Stimulated activated CD4-positive, alpha-beta T cell treated with anti-CD3 and anti-CD28 coated beads, Interleukin-15, amount 100 ng/mL, for 48 hours (primary cell): ENCODE measurements around the gene CHCHD6.

Experiments used
- DNase-seq, 2 donors: peaks; one replicate each; pipeline ENCODE4 v3.0.0-alpha.2; 2020; ENCODE audit warnings: low read depth in 2 of 2

Gene CHCHD6

DNA sequence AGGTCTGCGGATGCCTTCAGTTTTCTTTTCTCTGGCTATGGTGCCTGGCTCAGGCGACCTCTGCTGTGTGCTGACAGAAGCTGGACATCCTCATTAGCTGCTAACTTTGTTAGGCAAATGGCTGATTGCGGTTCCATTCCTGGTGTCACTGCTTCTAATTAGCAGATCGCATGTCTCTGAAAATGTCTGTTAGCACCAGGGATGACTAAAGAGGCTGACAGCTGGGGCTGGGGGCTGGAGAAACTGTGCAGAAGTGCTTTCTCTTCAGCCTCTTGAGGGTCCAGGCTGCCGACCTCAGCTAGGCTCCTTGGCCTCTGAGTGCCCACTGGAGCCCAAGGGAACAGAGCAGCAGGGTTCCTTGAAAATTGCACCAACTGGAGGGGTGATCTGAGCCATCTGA is 39.3 kb downstream of the CHCHD6 start:
- no peak for DNase-seq

DNA sequence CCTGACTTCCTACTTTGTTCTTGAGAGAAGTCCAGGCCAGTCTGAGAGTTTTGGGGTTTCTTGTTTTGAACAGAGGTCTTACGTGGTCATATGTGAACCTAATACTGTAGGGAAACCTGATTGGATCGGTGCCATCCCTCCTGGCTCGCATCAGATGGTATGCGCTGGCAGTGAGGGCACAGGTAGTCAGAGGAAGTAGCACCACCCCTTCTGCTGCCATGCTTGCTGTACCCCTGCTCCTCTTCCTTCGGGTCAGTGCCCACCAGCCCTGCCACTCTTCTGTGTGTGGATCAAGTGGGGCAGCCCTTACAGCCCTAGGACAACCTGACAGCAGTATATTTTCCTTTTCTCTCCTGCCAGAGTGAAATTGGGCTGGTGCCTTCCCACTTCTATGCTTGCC is 39.7 kb downstream of the CHCHD6 start:
- no peak for DNase-seq

DNA sequence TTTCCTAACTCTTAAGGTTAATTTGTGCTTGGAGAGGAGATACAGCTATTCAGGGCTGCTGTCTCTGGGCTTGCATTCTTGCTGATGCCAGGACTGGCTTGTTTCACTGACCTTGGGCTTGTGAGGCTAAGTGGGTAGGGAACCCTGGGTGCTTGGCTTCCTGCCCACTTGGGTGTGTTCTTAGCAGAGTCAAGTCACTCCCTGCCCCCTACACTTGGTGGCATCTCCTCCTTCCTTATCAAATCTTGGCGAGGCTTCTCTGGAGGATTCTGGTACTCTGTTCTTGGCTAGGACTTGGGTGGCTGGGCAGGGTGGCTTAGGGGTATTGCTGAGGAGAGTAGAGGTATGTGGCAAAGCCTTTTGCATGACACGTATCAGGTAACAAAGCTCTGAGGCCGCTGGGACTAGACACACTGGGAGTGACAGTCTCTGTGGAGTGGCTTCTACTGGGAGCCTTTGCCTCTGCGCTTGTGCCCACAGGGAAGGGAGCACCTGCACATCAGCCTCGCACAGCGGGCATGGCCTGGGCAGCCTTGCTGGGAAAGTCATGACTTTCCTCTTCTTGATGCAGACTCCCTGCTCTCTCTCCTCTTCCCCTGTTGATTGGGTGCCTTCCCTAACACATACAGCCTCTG is 41.8 kb downstream of the CHCHD6 start:
- DNase-seq, result no peak

DNA sequence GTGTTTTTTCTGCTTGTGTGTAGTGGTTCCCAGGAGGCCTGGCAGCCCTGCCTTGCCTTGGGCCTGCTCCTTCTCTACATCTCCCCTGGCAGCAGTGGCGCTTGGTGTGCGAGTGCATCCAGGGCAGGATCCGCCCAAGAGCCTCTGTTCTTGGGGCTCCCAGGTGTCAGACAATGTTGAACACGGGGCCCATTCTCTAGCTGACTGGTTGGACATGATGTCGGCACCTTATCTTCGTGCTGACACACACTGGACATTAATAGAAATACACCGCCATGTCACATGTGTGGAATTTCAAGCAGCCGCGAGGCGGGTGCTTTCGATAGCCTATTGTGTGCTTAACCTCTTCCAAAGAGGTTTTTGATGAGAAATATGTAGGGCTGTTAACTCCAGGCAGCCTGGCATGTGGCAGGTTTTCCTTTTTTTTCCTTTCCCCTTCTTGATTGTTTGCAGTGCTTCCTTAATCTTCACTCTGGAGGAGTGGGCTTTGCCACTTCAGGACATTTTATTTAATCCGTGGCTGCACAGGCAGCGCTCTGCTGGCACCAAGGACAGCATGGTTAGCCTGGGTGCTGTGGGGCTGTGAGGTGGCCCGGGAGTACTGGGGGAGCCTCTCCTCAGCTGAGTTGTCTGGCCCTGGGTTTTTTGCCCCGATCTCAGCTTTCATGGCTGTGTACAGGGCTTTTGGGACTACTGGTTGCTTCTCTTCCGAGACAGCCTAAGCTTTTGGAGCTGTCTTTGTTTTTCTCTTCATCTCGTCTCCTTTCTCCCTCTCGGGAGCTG is 42.5 kb downstream of the CHCHD6 start:
- no peak for DNase-seq

DNA sequence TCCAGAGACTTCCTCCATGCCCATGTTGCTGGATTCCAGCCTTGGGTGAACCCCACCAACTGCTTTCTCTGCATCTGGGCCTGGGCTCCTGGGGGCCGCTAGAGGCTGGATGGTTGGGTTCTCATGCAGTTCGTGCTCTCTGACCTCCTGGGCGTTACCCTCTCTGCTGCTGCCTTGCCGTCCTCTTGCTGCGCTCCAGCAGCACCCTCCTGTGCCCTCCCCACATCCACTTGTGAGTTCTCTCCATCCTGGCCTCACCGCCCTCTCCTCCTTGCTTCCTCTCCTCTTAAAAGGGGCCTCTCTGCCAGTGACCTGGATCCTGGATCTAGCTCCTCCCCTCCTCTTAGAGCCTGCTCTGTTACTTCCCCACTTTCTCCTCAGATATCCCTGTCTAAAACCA is 43.7 kb downstream of the CHCHD6 start:
- no peak for DNase-seq

DNA sequence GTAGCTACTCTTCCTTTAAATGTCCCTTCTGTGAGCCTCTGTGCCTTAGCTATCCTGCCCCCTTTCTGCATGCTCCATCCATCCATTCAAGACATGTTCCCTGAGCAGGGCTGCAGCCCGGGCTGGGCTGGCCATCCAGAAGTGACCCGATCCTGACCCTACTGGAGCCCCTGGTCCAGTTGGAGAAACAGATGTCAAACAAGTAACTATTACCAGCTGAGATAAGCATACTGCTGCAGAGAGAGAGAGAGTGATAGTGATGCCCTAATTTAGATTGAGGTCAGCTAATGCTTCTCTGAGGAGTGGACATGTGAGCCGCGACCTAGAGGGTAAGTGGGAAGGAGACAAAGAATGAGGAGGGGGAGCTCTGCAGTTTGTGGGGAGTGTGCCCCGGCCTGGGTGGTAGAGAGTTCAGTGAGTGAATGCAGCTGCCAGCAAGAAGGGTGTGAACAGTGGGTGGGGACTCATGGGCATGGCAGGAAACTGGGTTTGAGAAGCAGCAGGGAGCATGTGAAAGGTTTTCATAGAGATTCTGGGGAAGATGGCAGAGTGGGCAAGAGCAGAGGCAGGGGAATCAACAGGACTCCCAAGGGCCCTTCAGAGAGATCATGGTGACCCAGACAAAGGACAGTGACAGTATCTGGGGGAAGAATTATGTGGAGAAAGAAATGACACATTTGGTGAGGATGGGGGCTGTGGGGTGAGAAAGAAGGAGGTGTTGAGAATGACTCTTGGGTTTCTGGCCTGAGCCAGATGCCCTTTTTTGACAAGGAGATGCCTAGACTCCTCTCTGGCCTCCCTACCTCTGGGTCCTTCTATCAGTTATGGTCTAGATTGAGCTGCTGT is 44.9 kb downstream of the CHCHD6 start:
- DNase-seq, result no peak

DNA sequence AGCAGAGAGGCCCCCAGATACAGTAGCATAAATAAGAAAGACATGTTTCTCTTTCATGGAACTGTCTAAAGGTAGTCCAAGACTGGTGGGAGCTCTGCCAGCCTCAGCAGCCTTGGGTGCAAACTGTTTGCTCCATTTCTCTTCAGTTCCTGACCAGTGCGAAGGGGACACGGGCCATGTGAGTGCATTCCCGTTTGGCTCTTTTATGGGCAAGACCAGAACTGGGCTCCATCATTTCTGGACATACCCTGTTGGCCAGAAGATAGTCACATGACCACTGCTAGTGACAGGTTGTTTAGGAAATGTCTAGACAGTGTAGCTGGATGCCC is 45.5 kb downstream of the CHCHD6 start:
- no peak for DNase-seq

DNA sequence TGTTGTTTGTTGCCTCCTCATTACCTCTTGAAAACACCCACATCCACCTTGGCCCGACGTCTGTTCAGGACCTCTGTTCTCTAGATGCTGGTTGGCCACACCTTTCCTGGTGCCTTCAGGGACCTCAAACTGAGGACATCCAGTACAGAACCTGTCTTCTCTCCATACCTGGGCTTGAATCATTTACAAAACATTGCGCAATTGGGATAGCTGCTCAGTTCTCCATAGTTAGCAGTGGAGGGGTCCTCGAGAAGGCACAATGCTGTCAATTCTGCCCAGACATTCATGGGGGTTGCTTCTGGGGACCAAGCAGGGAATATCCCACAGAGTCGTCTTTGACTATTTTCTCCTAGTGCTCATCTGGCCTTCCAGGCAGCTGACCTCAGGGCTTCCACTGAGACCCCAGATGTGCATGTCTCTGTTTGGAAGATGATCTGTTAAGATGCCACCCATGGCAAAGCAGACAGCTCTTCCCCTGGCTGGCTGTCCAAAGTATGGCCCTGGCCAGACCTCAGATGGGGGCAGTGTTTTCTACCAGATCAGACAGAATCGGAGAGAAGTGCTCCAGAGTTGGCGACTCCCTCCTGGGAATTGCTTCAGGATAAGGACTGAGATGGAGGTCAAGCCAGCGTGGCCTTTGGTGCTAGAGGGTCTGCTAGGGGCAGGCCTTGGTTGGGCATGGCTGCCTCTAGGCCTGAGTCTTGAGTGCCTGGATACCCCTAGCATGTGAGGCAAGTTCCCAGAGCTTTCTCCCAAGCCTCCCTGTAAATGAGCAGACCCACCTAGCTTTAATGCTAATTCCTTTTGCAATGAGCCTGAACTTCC is 46.1 kb downstream of the CHCHD6 start:
- DNase-seq, result no peak

DNA sequence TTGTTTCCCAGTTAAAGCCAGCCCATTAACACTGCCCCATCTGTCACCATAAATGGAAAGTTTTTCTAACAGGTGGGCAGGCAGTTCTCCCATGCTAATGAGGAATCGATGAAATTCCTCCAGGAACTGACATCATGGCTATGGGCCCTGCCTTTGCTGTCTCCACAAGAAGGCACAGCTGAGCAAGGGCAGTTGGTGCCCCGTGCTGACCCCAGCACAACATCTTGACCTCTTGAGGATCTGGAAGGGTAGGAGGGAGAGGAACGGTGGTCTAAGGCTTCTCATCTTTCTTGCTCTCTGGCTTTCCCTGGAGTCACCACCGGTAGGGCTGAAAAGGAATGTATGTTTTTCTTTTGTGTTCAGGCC is 46.7 kb downstream of the CHCHD6 start:
- no peak for DNase-seq

DNA sequence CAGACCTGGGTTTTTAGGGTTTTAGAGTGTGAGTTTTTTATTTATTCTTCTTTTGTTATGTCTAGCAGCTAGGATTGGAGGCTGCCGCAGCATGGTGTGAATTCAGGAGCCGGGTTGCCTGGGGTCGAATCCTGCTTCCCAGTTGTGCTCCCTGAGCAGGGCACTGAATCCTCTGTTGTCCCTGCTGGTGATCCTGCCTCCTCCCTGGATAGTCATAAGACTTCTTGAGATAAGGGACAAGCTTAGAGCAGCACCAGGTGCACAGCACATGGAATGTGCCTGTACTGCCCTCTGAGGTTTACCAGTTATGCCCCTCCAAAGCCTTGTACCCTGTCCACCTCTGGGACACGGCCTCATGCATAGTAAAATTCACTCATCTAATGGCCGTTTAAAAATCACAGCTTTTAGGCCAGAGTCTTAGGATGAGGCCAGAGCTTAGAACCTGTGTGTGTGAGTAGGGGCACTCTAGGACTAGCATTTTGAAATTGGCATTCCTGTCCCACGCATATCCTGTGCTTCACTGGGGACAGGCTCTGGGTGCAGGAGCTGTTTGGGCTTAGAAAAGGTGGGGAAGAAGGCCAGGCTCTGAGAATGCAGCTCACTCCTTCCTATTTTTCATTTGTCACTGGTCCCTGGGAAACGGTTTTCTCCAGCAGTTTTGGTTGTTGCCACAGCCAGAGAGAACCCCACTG is 47.7 kb downstream of the CHCHD6 start:
- DNase-seq, result no peak

DNA sequence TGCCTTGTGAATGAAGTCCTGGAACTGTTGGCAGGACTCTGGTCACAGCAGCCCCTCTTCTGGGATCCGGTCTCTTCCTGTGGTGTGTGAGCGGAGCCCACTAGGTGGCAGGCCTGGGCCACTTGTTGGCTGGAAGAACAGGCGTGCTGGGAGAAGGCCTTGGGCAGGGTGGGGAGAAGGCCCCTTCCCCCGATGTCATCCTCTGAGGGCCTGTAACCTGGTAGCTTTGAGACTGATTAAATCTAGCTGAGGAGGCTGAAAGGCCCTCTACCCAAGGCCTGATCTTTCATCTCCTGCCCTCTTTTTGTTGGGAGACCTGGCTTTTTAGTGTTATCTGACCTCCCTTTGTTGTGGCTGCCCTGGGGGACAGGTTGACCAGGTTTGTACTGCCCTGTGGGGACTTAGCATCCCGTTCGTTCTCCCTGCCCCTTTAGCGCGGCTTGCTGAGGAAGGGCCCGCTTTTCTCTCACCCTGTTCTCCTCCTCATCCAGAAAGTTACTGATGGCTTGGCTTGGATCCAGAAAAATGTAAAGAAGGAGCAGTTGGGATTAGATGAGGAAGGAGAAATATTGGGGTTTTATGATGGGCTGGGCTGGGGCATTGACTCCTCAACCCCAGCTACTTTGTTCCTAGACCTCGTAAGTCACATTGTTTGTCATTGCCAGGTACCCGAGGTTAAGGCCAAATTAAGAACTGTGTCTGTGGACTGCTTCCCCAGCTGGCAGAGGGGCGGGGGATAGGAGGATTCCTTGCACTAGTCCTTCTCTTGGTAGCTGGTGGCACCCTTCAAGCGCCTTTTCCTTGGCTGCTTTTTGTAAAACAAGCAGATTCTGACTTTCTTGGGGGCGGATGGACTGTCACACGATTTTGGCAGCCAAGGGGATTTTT is 48.5 kb downstream of the CHCHD6 start:
- peak; percentile 4 to 40 for DNase-seq

DNA sequence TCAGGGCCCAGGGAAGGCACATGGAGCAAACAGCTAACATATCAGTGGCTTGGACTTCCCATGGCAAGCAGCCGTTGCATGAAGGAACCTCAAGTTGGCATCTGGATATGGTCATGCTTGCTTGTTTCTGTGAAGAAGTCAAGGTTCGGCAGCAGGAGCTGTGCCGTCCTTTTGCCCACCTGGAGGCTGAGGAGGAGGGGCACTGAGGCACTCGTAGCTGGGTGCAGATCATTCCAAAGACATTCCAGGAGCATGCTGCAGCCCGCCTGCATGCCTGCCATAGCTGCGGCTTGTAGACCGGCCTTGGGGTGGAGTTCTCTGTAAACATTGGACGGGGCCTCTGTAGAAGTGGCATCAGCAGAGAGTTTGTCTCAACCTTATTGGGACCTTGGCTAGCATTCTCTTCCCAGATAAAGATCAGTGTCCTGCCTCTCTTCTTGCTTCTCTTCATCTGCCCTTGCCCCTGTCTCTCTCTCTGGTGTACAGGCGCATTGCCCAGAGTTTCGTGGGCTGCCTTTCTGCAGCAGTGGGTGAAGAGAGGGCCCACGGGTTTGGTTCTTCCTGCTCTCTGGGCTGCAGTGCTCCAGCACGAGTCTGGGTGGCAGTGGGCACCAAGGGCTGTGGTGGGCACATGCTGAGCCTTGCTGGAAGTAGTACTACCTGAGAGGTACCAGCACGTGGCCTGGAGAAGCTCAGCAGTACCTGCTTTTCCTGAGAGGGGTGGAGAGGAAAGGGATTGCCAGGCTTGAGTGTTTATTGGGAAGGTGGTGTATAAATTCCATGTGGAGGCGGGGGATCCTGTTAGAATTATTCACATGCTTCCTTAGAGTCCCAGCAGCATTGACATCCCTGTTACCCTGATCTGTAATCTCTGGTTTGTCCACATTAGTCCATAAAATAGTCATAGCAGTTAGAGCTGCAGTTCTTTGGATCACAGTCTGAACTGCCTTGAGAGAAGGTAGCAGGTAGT is 49.4 kb downstream of the CHCHD6 start:
- no peak for DNase-seq

DNA sequence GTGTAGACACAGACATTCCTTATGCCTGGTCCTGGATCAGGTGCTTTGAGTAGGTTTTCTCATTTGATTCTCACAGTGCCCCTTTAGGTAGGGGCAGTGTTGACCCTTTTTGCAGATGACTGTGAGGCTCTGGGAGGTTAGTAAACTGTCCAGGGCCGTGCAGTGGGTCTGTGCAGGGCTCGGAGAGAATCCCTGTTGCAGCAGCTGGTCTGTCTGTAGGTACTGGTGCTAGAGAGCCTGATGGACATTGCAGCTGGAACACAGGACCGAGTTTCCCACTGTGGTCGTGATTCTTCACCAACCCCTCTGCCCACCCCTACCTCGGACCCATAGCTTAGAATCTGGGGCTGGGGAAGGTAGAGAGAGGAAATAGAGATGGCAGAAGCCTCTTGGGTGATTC is 51.8 kb downstream of the CHCHD6 start:
- no peak for DNase-seq

DNA sequence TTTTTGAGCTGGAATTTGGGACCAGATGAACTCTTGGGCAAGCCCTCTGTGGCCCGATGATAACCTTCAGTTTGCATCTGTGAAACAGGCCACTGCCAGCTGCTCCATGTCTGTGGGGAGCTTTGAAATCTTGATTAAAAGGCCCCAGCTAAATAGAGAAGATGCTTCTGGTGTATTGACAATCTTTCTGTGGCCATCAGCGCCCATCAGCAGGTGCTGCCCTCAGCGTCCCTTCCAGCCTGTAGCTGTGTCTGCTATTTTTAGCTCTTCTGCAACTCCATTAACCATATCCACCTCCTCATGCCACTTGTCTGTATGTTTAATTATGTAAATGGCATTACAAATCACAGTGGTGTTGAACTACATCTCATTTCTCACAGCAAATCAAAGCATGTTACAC is 54.0 kb downstream of the CHCHD6 start:
- no peak for DNase-seq

DNA sequence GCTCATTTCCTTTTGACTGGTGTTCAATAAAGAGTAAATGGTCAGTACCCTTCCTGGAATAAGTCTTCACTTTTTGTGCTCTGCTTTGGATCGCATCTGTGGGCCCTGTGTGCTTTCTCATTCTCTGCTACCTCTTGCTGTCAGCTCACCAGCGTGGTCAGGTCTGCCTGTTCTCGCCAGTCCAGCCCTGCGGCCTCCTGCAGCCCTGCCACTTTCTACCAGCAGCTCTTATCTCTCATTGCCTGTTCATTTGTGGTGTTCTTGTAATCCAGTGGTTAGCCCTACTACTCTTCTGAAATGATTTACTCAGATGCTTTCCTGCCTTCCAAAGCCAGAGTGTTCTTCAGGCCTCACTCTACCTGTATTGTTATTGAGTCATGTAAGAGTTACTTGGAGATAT is 54.8 kb downstream of the CHCHD6 start:
- DNase-seq, result no peak

DNA sequence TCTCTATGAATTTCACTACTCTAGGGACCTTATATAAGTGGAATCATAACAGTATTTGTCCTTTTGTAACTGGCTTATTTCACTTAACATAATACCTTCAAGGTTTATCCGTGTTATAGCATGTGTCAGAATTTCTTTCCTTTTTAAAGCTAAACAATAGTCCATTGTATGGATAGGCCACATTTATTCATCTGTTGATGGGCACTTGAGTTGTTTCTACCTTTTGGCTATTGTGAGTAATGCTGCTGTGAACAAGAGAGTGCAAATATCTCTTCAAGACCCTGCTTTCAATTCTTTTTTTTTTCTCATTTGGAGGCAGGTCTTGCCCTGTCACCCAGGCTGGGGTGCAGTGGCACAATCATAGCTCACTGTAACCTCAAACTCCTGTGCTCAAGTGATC is 56.5 kb downstream of the CHCHD6 start:
- DNase-seq, result no peak

DNA sequence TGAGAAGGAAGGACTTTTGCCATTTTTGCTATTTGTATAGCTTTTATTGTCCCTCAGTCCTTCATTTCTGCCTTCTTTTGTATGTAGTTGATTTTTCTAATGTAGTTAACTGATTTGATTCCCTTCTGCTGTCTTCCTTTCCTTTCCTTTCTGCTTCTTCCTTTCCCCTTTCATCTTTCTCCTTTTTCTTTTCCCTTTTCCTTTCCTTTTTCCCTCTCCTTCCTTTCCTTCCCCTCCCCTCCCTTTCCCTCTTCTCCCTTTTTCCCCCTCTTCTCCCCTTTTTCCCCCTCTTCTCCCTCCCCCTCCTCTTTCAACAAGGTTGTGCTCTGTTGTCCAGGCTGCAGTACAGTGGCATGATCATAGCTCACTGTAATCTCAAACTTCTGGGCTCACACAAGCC is 59.0 kb downstream of the CHCHD6 start:
- DNase-seq, result no peak

DNA sequence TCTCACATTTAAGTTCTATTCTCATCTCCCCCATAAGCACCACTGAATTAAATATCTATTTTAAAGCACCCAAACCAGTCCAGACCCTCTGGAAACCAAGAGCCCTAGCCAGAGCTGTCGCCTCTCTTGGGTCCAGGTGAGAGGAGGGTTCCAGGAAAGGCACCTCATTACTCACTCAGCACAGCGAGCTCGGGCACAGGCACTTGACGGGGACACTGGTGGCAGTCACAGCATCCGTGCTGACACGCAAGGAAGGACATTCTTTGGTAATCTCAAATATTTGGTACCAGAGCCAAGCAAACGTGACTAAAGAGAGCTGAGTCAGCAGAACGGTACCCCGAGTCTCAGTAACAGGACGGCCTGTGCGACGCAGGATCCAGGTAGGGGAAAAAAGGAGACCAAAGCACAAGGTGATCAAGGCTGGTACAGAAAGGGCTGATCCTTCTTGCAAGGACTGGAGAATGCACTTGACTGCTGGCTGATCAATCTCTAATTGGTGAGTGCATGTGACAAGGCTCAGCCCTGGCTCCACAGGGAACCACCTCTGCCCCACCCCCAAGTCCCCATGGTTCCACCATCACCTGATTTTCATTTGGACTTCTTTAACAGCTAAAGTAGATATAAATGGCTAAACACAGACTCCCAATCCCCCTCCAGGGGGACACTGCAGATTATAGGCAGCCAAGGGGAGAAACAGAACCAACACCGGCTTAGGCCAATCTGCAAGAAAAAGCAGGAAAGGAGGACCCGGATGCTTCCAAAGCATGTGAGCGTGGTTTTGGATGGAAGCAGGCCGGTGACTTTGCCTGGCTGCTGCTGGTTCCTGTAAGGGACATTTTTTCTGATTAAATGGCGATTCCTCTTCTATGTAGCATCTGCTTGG is 61.4 kb downstream of the CHCHD6 start:
- no peak for DNase-seq
